AML-193 (cell line): ENCODE data around the gene ANKRD29.
A peak's percentile ranks its signal among the peaks of the same experiment; 100 is the strongest.

Experiments used
- DNase-seq, 2 experiments: peaks; one replicate each; lab custom pipeline; 2025; lab: John Stamatoyannopoulos, UW

ANKRD29 gene

GRCh38 chr18:23662309-23663263 lies at the start of gene ANKRD29:
Gene ANKRD29, minus strand, starts transcription at chr18:23662911. Its CDS starts 181 bp downstream, at chr18:23662730.
- DNase-seq: no peak

- no peak for DNase-seq
Measured at GRCh38 chr18:23712445-23712844, 49.7 kb upstream of the ANKRD29 start.

DNA sequence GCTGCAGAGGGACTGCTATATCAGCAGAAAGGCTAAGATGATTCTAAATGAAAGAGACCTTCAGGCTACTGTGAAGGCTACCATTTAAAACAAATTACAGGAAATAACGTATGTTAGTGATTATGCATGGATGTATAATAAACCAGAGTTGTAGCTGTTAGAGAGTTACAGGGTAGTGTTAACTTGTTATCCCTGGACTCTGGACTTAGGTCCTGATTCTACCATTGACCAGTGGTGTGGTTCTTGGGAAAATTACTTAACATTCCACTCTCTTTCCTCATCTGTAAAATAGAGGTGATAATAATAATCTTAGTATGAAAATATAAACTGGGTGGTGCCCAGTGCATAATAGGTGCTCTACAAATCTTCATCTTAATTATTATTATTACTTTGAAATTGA lies 48.7 kb upstream of the ANKRD29 start:
- no peak for DNase-seq

- DNase-seq: no peak
Measured at GRCh38 chr18:23710946-23711345, 48.2 kb upstream of the ANKRD29 start.

DNA sequence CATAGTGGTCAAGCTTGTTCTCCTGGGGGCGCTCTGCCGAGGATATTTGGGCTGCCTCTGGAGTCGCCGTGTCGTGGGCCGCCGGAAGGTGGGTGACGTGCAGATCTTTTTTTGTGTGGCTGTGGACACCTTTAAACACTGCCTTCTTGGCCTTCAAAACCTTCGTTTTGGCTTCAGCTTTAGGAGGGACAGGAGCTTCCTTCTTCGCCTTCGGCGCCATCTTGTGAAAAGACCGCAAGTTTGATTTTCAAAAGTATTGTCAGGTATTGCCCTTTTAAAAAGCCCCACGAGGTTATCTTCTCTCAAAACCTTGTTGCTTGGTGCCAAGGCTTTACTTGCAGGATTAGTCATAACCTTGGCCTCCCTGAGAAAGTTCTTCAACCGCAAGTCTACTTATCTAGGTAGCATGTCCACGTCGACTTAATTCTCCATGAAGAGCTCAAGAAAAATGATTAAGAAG lies 47.4 kb upstream of the ANKRD29 start:
- DNase-seq: no peak

DNA sequence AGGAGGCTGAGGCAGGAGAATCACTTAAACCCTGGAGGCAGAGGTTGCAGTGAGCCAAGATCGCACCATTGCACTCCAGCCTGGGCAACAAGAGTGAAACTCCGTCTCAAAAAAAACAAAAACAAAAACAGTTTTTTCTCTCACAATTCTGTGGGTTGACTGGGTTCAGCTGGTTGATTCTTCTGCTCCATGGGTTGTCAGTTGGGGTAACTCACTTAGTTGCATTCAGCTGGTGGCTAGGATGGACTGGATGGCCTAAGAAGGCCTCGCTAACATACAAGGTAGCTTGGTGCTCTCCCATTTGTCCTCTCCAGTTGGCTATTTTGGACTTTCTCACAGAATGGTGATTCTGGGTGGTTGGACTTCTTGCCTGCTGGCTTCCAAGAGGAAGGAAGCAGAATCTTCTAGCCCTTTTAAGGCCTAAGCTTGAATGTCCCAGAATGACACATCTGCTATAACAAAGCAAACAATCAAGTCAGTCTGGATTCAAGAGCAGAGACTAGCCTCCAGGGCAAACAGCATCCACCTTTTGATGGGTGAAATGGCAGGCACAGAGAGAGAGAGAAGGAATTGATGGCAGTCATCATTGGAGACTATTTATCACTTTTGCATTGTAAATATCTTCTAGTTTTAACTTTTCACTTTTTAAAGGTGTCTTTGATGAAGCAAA lies 44.4 kb upstream of the ANKRD29 start:
- DNase-seq: no peak

DNA sequence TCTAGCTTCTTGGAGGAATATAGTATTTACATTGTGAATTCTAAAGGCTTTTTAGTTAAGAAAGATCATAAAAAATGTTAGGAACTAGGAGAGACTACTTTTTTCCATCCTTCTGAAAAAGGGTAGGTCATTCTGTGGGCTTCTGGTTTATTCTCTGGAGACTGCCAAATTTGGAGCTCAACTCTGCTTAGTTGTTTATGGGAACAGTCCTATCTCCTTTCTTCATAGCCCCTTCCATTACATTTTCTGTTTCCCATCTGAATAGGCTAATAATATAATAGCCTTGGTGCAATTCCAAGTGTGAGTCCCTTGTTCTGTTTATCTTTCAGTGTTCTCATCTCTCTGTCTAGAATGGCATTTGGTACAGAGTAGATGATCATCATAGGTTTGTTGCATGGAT lies 42.1 kb upstream of the ANKRD29 start:
- DNase-seq: no peak

DNA sequence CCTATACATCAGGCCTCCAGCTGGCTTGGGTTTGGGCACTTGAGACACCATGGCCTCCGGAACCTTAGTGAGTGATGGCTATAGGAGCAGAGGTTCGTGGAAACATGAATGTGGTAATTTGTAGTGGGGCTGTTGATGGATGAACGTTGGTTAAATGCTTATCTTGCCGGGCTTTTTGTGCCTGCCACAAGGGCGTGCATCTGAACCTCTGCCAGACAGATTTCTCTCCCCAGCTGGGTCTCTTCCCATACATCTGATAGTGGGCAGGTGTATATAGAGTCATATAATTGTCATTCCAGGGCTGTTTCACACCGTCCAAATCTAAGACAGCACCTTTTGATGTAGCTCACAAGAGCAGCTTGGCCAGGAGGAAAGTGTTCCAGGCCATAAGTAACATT lies 41.3 kb upstream of the ANKRD29 start:
- no peak for DNase-seq

DNA sequence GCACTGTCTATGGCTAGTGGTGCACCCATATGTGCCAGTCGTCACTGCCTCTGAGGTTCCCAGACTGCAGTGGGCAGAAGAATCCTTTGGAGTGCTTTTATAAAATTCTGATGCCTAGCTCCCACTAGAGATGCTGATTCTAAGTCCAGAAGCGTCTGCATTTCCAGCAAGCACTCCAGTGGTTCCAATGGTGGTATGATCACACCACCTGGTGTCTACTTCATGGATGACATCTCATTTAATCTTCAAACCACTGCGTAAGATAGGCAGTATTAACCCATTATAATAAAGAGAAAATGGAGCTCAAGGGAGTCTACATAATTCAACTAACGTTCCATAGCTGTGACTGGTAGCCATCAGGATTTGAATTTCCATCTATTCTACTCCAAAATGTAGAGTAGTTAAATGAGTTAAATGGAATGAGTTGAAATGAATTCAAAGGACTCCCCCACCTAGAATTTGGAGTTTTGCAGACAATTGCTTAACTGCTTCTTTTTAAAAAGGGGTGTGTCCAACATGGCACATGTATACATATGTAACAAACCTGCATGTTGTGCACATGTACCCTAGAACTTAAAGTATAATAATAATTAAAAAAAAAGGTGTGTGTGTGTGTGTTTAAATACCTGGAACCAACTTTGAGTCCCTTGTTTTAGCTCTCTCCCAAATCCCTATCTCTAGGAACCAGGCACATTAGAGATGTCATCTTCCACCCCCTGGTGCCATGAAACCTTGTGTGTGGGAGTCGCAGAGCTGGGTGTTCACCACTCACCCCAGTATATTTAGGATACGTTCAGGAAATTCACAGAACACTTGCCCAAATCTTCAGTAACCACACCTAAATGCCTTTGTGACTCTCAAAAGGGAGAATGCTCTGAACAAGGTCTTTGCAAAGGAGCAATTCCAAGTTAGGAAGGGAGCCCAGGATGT lies 40.6 kb upstream of the ANKRD29 start:
- DNase-seq: peak; percentile 20 to 29

DNA sequence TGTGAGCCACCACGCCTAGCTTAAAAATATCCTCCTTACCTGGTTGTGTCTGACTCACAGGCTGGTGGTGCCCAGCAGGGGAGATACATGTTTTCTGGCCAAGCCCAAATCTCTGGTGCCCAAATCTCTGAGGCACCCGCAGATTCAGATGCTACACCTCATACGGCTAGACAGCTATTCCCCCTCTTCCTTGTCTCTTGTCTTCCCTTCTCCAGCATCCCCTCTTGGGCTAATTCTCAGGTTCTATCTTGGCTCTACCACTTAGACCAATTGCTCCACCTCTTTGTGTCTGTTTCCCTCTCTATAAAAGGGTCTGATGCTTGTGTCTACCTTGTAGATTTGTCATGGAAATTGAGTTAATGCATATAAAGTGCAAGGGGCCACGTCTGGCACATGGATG lies 39.9 kb upstream of the ANKRD29 start:
- DNase-seq: no peak

GRCh38 chr18:23701544-23702064 lies 38.9 kb upstream of the ANKRD29 start:
- no peak for DNase-seq

- DNase-seq: no peak
Measured at GRCh38 chr18:23701017-23701416, 38.3 kb upstream of the ANKRD29 start.

DNA sequence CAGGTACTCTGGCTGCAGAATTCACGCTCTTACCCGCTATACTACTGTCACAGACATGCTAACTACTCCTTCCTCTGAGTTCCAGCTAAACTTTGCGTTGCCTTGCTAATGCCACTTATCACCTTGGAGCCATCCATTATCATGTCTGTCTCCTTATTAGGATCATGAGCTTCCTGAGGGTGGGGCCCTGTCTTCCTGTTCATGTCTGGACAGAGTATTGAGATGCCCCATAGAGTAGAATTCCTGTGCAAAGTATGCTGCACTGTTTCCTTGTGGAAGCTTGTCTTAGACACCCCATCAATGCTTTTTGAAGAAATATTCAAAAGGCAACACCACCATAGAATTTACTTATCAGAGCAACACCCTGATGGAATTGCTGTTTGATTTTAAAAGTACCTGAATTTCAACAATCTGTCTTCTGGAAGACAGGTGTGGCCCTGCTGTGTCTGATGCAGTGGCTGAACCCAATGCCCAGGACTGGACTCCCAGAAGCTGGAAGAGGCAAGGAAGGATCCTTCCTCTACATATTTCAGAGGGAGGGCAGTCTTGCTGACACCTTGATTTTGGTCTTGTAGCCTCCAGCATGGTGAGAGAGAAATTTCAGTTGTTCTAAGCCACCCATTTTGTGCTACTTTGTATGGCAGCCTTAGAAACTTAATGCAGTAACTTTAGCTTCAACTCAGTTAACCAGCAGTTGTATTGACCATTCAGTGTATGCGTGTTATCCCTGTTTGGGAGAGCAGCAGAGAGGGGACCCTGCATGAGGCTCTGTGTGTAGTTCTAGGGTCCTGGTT lies 32.1 kb upstream of the ANKRD29 start:
- DNase-seq: no peak

GRCh38 chr18:23693846-23694245 lies 31.1 kb upstream of the ANKRD29 start:
- no peak for DNase-seq

- no peak for DNase-seq
Measured at GRCh38 chr18:23690505-23691068, 27.9 kb upstream of the ANKRD29 start.

GRCh38 chr18:23689616-23690504 lies 27.1 kb upstream of the ANKRD29 start:
- no peak for DNase-seq

DNA sequence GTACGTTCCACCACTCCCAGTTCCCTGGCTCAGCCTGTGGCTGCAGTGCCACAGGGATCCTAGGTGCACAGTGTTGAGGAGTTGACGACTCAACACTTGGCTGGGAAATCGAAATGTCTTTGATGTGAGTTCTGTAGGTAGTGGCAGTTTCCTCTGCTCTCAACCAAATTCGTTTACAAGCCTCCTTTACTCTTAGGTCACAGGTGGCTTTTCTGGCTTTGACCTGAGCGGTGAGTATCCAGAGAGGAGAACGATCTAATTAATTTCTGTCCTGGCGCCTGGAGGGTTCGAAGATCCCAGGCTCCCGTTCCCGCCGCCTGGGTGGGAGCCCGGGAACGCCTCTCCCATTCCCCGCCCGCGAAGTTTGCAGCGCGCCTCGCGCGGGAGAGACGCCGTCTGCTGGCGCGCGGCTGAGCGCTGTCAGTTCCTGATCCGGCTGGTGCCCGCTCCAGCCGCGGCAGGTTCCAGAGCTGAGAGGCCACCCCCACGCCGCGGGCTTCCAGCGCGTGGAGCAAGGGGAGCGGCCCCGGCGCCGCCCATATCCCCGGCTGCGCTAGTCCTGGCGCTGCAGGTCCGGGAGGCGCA lies 26.4 kb upstream of the ANKRD29 start, which contains the start of gene LAMA3:
LAMA3 (plus strand) TSS at position 423 of the 585 bp plus-strand sequence. CDS start 231 bp downstream, outside the sequence.
- DNase-seq: no peak

DNA sequence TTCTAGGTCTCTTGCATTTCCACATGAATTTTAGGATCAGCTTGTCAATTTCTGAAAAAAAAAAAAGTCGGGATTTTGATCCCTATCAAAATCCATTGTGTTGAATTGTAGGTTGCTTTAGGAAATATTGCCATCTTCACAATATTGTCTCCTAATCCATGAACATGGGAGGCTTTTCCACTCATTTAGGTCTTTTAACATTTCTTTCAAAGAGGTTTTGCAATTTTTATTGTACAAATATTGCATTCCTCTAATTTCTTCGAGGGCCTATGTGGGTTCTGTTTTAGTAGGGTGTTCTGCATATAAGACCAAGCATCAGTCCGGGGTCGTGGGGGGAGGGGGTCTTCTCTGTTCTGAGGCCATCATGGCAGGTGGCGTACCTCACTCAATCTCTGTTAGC lies 25.8 kb upstream of the ANKRD29 start:
- DNase-seq: no peak
